Measurements from ENCODE around the gene SLX9.
A peak's percentile ranks its signal among the peaks of the same experiment; 100 is the strongest.

Gene SLX9

DNA sequence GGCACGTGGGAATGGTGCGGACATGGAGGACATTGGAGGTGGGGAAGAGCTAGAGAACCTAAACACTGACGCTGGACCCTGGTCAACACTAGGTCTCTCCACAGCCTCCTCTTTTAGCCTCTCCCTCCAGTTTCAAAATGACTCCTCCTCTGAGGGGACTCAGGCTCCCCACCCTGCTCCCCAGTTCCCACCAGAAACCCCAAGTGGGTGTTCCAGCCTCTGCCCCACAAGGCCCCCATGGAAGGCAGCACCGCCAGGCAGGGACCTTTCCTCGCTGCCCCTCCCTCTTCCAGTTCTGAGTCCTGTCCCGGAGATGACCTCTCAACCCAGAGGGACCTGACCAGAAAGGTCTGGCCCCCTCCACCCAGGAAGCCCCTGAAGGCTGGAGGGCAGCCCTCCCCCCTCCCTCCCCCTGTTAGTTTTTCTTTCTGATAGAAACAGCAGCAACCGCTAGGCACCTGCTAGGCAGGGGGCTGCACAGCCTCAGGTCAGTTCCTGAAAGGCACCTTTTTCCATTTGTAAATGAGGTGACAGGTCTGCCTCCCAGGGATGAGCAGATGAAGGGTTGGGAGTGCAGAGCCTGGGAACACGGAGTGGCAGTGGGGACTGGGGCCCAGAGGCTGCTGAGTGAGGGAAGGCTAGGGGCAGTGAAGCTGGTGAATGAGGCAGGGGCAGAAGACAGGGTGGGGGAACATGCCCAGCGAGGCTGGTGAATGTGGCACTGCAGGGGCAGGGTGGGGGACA, 9.9 kb upstream of the SLX9 start:
- no peaks in the 10 kb centered on the region for H3K36me3 ChIP-seq (ENCODE audit: insufficient read depth, low read length)
- no peak for DNase-seq (ENCODE audit: low read depth, low spot score)
- no peaks in the 10 kb centered on the region for H3K9me3 ChIP-seq (ENCODE audit: low read depth, low read length)
- H3K4me3 ChIP-seq, result no peak overlapping the region
- TF ChIP-seq POLR2AphosphoS5 (IDR thresholded peaks at IDR 0.05; ENCODE audit: borderline replicate concordance, low read depth, low read length) (no peak), EZH2 (IDR thresholded peaks at IDR 0.05) (no peak), FOXP2 (optimal IDR thresholded peaks at IDR 0.05; ENCODE audit: control extremely low read depth, extremely low read length, insufficient read depth) (no peak)
- H3K27ac ChIP-seq, result peak overlapping the region; percentile 100
- H3K9ac ChIP-seq (ENCODE audit: insufficient read length), result peak overlapping the region; percentile 45

DNA sequence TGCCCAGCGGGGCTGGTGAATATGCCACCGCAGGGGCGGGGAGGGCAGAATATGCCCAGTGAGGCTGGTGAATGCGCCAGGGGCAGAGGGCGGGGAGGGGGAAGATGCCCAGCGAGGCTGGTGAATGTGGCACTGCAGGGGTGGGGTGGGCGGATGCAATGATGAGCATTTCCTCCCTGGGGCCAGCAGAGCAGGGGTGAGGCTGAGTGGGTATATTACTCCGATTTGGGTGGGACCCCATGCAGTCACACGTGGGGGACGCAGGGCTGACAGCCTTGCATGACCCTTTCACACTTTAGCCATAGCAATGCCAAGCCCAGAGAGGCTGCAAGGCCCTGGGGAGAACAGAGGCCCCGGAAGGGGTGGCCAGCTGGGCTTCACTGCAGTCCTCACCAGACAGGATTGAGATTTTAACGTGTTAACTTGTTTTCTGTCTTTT, 9.3 kb upstream of the SLX9 start:
- Histone ChIP-seq H3K9me3 (ENCODE audit: low read depth, low read length) (no peaks in the 10 kb centered on the region), H3K27ac (peak overlapping the region; percentile 100), H3K4me3 (peak overlapping the region; percentile 72)

DNA sequence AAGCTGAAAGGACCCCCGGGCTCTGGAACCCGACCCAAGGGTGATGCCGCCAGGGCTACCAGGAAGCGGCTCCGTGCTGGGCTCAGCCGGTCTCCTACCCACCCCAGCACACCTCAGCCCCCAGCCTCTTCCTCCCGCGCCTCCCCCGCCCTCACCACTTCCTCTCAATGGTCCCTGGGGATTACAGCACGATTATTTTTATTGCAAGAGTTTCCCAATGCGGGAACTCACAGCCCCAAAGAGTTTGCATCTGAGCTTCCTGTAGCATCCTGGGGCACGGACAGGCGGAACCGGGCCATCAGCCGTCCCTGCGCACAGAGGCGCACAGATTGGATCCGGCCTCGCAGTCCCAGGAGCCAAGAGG, 8.7 kb upstream of the SLX9 start:
- Histone ChIP-seq H3K36me3 (ENCODE audit: insufficient read depth, low read length) (no peaks in the 10 kb centered on the region), H3K27ac (peak overlapping the region; percentile 100), H3K9ac (ENCODE audit: insufficient read length) (peak overlapping the region; percentile 55), H3K4me3 (peak overlapping the region; percentile 72), H3K9me3 (ENCODE audit: low read depth, low read length) (no peaks in the 10 kb centered on the region)
- no peak for TF ChIP-seq EZH2 (IDR thresholded peaks at IDR 0.05)
- peak; percentile 76 for TF ChIP-seq POLR2AphosphoS5 (IDR thresholded peaks at IDR 0.05; ENCODE audit: borderline replicate concordance, low read depth, low read length)
- DNase-seq (ENCODE audit: low read depth, low spot score), result peak; percentile 94

More for the DNA sequence above, 9.3 kb upstream of the SLX9 start:
- TF ChIP-seq POLR2AphosphoS5 (IDR thresholded peaks at IDR 0.05; ENCODE audit: borderline replicate concordance, low read depth, low read length) (no peak), FOXP2 (optimal IDR thresholded peaks at IDR 0.05; ENCODE audit: control extremely low read depth, extremely low read length, insufficient read depth) (no peak), EZH2 (IDR thresholded peaks at IDR 0.05) (no peak)
- no peak for DNase-seq (ENCODE audit: low read depth, low spot score)
- Histone ChIP-seq H3K36me3 (ENCODE audit: insufficient read depth, low read length) (no peaks in the 10 kb centered on the region), H3K9ac (ENCODE audit: insufficient read length) (peak overlapping the region; percentile 55)

DNA sequence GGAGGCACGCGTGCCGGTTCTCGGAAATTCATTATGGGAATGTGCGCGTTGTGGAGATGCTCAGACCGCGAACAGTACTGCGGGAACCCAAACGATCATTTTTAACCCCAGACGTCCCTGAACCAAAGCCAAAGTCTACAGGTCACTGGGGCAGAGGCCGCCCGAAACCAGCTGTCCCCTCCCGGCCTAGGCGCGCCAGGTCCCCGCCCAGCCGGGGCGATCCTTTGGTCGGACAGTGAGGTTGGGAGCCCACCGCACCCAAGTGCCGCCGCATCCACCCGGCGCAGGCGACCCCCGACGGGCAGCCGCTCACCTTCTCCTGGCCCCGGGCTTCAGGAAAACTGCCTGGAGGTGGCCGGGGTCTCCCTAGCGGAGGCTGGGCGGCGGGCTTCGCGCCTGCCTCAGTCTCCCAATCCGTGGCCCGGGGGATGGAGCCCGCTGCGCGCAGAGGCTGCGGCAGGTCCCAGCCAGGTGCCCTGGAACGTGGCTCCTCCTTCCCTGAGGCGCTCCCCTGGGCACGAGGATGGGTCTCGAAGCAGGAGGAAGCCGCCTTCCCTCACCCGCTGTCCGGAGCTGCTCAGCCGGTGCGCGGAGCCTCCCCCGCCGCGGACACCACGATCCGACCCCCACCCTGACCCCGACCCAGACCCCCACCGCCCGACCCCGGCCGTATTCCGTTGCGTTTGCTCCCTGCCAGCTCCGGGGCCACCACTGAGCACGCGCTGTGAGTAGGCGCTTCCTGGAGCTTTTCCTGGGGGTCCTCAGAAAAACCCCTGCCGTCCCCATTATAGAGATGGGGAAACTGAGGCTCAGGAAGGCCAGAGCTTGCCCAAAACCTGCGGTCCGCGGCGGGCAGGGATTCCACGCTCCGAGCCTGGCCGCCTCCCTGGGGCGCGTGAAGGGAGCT, 8.1 kb upstream of the SLX9 start:
- H3K4me3 ChIP-seq, result peak overlapping the region; percentile 72
- no peaks in the 10 kb centered on the region for H3K36me3 ChIP-seq (ENCODE audit: insufficient read depth, low read length)
- DNase-seq (ENCODE audit: low read depth, low spot score), result no peak
- H3K9ac ChIP-seq (ENCODE audit: insufficient read length), result peak overlapping the region; percentile 54
- peak overlapping the region; percentile 90 for H3K27ac ChIP-seq
- H3K9me3 ChIP-seq (ENCODE audit: low read depth, low read length), result no peaks in the 10 kb centered on the region
- no peak for TF ChIP-seq FOXP2 (optimal IDR thresholded peaks at IDR 0.05; ENCODE audit: control extremely low read depth, extremely low read length, insufficient read depth)
- TF ChIP-seq EZH2 (IDR thresholded peaks at IDR 0.05), result no peak
- TF ChIP-seq POLR2AphosphoS5 (IDR thresholded peaks at IDR 0.05; ENCODE audit: borderline replicate concordance, low read depth, low read length), result no peak

DNA sequence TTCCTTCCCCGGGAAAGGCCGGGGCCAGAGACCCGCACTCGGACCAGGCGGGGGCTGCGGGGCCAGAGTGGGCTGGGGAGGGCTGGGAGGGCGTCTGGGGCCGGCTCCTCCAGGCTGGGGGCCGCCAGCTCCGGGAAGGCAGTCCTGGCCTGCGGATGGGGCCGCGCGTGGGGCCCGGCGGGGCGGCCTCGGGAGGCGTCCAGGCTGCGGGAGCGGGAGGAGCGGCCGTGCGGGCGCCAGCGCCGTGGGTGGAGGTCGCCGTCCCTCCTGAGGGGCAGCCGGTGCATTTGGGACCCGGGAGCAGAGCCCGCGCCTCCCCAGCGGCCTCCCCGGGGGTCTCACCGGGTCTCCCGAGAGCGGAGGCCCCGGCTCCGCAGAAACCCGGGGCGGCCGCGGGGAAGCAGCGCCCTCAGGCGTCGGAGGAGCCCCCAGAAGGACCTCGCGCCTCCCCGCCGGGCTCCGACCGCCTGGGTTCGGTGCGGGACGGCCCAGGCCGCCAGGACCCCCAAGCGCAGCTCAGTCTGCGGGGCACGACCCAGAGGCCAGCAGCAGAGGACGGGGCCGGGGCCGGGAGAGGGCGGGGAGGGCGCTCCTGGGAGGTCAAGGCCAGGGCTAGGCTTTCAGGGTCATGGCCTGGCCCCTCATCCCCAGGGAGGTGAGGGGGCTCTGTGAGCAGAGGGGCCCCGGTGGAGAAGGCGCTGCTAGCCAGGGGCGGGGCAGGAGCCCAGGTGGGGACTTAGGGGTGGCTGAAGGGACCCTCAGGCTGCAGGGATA, 7.2 kb upstream of the SLX9 start:
- 0 out of 2 replicates have a peak overlapping the region, but pooled peaks have one; percentile 25 for H3K27ac ChIP-seq
- H3K36me3 ChIP-seq (ENCODE audit: insufficient read depth, low read length), result peaks cover under 1% of the 10 kb centered on the region; the same call in 1 of the 2 replicates
- no peaks in the 10 kb centered on the region for H3K9me3 ChIP-seq (ENCODE audit: low read depth, low read length)
- TF ChIP-seq POLR2AphosphoS5 (IDR thresholded peaks at IDR 0.05; ENCODE audit: borderline replicate concordance, low read depth, low read length) (no peak), FOXP2 (optimal IDR thresholded peaks at IDR 0.05; ENCODE audit: control extremely low read depth, extremely low read length, insufficient read depth) (no peak), EZH2 (IDR thresholded peaks at IDR 0.05) (no peak)
- H3K4me3 ChIP-seq, result 0 out of 2 replicates have a peak overlapping the region, but pooled peaks have one; percentile 72
- H3K9ac ChIP-seq (ENCODE audit: insufficient read length), result no peak overlapping the region
- no peak for DNase-seq (ENCODE audit: low read depth, low spot score)

DNA sequence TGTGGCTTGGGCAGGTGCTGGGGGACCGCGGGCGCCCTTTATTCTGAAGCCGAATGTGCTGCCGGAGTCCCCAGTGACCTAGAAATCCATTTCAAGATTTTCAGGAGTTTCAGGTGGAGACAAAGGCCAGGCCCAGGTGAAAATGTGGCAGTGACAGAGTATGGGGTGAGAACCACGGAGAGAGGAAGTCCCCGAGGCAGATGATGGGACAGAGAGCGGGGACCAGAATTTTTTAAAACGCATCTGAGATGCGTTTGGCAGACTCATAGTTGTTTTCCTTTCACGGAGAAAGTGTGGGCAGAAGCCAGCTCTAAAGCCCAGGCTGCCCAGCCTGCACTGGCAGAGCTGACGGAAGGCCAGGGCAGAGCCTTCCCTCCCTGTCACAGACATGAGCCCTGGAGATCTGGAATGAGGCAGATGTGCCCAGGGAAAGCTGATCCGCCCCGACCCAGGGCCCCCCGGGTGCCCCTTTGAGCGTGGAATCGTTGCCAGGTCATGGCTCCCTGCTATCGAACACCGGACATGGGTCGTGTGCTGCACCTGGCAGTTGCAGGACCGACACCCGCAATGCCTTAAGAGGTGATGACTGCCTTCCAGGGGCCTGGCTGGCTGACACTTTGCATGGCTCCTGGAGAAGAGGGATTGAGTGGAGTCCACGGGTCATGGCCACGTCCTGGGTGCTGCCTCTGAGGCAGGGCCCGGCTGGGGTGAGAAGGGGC, 6.5 kb upstream of the SLX9 start:
- H3K9ac ChIP-seq (ENCODE audit: insufficient read length), result no peak overlapping the region
- DNase-seq (ENCODE audit: low read depth, low spot score), result no peak
- peak overlapping the region; percentile 46; the same call in 1 of the 2 replicates for H3K27ac ChIP-seq
- no peak overlapping the region for H3K4me3 ChIP-seq
- peaks cover 3% of the 10 kb centered on the region; the same call in 1 of the 2 replicates for H3K36me3 ChIP-seq (ENCODE audit: insufficient read depth, low read length)
- TF ChIP-seq EZH2 (IDR thresholded peaks at IDR 0.05), result no peak
- TF ChIP-seq POLR2AphosphoS5 (IDR thresholded peaks at IDR 0.05; ENCODE audit: borderline replicate concordance, low read depth, low read length), result no peak
- TF ChIP-seq FOXP2 (optimal IDR thresholded peaks at IDR 0.05; ENCODE audit: control extremely low read depth, extremely low read length, insufficient read depth), result no peak
- no peaks in the 10 kb centered on the region for H3K9me3 ChIP-seq (ENCODE audit: low read depth, low read length)

DNA sequence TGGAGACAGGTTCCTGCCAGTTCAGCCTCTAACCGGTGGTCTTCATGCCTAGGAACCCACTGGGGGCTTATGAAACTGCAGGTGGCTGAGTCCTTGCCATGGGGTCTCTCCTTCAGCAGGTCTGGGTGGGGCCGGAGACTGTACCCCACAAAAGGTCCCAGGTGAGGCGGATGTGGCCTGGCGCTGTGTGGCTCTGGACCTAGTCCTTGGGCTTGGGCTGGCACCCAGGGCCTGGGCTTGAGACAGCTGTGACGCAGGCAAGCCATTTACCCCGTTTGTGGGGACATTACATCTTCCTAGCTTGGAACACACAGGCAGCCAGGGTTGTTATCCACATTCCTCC, 5.9 kb upstream of the SLX9 start:
- H3K4me3 ChIP-seq, result no peak overlapping the region
- TF ChIP-seq FOXP2 (optimal IDR thresholded peaks at IDR 0.05; ENCODE audit: control extremely low read depth, extremely low read length, insufficient read depth), result no peak
- TF ChIP-seq POLR2AphosphoS5 (IDR thresholded peaks at IDR 0.05; ENCODE audit: borderline replicate concordance, low read depth, low read length), result 0 out of 2 replicates have a peak, but pooled peaks have one; percentile 18
- no peak for TF ChIP-seq EZH2 (IDR thresholded peaks at IDR 0.05)
- peaks cover 3% of the 10 kb centered on the region for H3K36me3 ChIP-seq (ENCODE audit: insufficient read depth, low read length)
- H3K27ac ChIP-seq, result peak overlapping the region; percentile 46; the same call in 1 of the 2 replicates
- no peak for DNase-seq (ENCODE audit: low read depth, low spot score)
- no peak overlapping the region for H3K9ac ChIP-seq (ENCODE audit: insufficient read length)
- no peaks in the 10 kb centered on the region for H3K9me3 ChIP-seq (ENCODE audit: low read depth, low read length)

All from SK-N-MC (cell line).